ENCODE results near the gene APAF1. TPM values are rescaled to one million over a fixed set of nuclear protein-coding genes. Genes with fewer than 3 reads are reported as not detected.

APAF1 gene
- total and polyA plus RNA-seq, 2 donors (not counting 1 experiment from before 2014, with no cell fraction given) = 9.1 to 36.9 TPM

DNA sequence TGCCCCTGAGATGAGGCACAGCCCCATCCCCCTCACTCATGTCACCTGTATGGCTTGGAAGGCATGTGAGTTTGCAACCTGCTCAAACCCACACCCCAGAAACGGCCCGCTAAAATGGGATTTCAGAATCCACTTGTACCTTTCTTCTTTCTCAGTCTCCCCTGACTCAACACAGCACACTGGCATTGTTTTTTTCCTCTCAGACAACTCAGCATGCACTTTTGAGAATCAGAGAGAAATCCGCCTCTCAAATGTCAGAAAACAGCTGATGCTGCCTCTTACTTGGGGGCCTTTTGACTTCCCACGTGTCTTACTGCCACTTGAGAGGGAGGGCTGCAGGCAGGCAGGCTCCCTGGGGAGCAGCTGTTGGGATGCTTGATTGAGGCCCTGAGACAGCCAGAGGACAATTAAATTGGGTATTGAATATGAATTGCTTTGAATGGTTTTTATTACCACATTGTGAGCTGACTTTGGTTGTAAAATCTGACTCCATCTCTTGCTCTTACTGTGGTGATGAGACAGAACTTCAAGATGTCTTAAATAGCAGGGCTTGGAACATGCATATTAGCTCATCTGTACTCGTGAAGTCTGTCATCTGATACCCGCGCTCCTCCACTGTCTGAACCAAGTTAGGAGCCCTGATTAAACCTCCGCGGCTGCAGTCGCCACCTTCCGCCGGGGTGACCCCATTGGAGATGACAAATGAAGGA, 96.6 kb downstream of the APAF1 start:
- Histone ChIP-seq H4K20me1 (ENCODE audit: control insufficient read depth, insufficient read depth, low read length, poor library complexity, severe bottlenecking) (no peaks in the 10 kb centered on the region), H3K27me3 (replicated peaks in 1 of 4; ENCODE audit: control extremely low read depth in 1 of 4, control insufficient read depth in 3 of 4, insufficient read depth in 4 of 4, low read length in 3 of 4) (peaks cover 0 to 27% (median 11%) of the 10 kb centered on the region in 4 experiments), H3K4me1 (ENCODE audit: control insufficient read depth in 2 of 2, insufficient read depth in 2 of 2, low read length in 2 of 2) (peaks cover 11 to 14% of the 10 kb centered on the region in 2 donors), H3K4me2 (replicated peaks; ENCODE audit: low read depth, low read length, poor library complexity, severe bottlenecking) (no peak overlapping the region), H2AFZ (ENCODE audit: insufficient read depth, low read depth, low read length, poor library complexity, severe bottlenecking) (no peak overlapping the region), H3K36me3 (replicated peaks in 1 of 2; ENCODE audit: control extremely low read depth in 1 of 2, control insufficient read depth in 1 of 2, extremely low read depth in 1 of 2, insufficient read depth in 2 of 2, low read length in 1 of 2) (no peaks in the 10 kb centered on the region), H3K9me3 (ENCODE audit: control extremely low read depth in 1 of 3, control insufficient read depth in 2 of 3, insufficient read depth in 1 of 3, low read length in 2 of 3) (peaks cover 0 to 3% (median 0%) of the 10 kb centered on the region in 3 donors), H3K79me2 (ENCODE audit: control insufficient read depth, insufficient read depth, low read length) (no peaks in the 10 kb centered on the region), H3K4me3 (ENCODE audit: control extremely low read depth in 1 of 5, extremely low read depth in 1 of 5, insufficient read depth in 1 of 5, low read depth in 2 of 5, low read length in 4 of 5) (no peak overlapping the region), H3K27ac (ENCODE audit: low read length in 2 of 2) (no peak overlapping the region), H3K9ac (ENCODE audit: low read length) (no peak overlapping the region)
- Mint-ChIP-seq H3K27ac (no peak overlapping the region), H3K27me3 (peaks cover 22% of the 10 kb centered on the region), H3K9me3 (ENCODE audit: insufficient read depth) (no peaks in the 10 kb centered on the region), H3K4me1 (peaks cover 14% of the 10 kb centered on the region), H3K4me3 (no peak overlapping the region)
- intact Hi-C loops (cut with micrococcal nuclease) = no loop called here
- 55% methylated on average over 8 of the region's 12 CpGs for WGBS (ENCODE audit: insufficient coverage)
- ATAC-seq (ENCODE audit: low read depth) (no peak), DNase-seq (no peak)
- POLR2A ChIA-PET = no interaction called here
- TF ChIP-seq, protein P1, sequence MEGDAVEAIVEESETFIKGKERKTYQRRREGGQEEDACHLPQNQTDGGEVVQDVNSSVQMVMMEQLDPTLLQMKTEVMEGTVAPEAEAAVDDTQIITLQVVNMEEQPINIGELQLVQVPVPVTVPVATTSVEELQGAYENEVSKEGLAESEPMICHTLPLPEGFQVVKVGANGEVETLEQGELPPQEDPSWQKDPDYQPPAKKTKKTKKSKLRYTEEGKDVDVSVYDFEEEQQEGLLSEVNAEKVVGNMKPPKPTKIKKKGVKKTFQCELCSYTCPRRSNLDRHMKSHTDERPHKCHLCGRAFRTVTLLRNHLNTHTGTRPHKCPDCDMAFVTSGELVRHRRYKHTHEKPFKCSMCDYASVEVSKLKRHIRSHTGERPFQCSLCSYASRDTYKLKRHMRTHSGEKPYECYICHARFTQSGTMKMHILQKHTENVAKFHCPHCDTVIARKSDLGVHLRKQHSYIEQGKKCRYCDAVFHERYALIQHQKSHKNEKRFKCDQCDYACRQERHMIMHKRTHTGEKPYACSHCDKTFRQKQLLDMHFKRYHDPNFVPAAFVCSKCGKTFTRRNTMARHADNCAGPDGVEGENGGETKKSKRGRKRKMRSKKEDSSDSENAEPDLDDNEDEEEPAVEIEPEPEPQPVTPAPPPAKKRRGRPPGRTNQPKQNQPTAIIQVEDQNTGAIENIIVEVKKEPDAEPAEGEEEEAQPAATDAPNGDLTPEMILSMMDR (IDR thresholded peaks at IDR 0.05) = no peak
- no peak for TF ChIP-seq EZH2 (IDR thresholded peaks at IDR 0.05; ENCODE audit: borderline replicate concordance, insufficient read depth, low read depth, low read length, poor library complexity, severe bottlenecking)
- CTCF ChIA-PET = interaction anchor here (0.6 kb wide), 1 partner anchor 31 kb away, joined by 3 read pairs; no protein-coding TSS in a partner anchor

DNA sequence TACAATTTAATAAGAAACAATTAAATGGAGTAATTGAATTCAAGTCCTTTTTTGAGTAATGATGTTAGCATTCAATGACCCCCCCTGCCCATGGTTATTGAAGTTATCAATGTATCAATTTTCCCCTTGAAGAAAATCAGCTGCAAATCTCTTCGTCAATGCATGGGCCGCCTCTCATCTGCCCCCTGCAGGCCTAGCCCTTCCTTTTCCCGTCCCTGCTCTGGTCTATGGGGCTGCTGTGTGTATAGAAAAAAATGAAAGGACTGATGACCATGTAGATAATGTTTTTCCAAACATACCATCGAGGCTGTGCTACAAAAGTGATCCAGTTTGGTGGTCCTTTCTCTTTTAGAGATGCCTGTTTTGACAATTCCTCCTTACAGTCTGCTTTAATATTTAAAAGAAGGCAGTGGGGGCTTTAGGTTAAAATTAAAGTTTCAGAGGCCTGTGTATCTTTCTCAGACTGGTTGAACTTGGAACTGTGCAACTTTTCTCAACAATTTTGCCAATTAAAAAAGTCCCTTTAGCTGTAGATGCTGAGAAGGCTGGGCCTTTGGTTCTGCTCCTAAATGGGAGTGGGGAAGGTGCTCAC, 98.4 kb downstream of the APAF1 start:
- H3K4me2 ChIP-seq (replicated peaks; ENCODE audit: low read depth, low read length, poor library complexity, severe bottlenecking) = no peak overlapping the region
- TF ChIP-seq, protein P1 (IDR thresholded peaks at IDR 0.05) = peak; percentile 44
- TF ChIP-seq EZH2 (IDR thresholded peaks at IDR 0.05; ENCODE audit: borderline replicate concordance, insufficient read depth, low read depth, low read length, poor library complexity, severe bottlenecking) = no peak
- Mint-ChIP-seq H3K4me1 (peaks cover 14% of the 10 kb centered on the region), H3K9me3 (ENCODE audit: insufficient read depth) (no peaks in the 10 kb centered on the region), H3K4me3 (no peak overlapping the region), H3K27me3 (peaks cover 35% of the 10 kb centered on the region), H3K27ac (no peak overlapping the region)
- H4K20me1 ChIP-seq (ENCODE audit: control insufficient read depth, insufficient read depth, low read length, poor library complexity, severe bottlenecking) = no peaks in the 10 kb centered on the region
- intact Hi-C loops (cut with micrococcal nuclease) = no loop called here
- H3K4me3 ChIP-seq (ENCODE audit: control extremely low read depth in 1 of 5, extremely low read depth in 1 of 5, insufficient read depth in 1 of 5, low read depth in 2 of 5, low read length in 4 of 5) = no peak overlapping the region
- DNase-seq (peak; percentile 12), ATAC-seq (ENCODE audit: low read depth) (no peak)
- ChIA-PET CTCF (interaction anchor here (1.2 kb wide), 1 partner anchor 10 kb away, joined by 4 read pairs; no protein-coding TSS in a partner anchor), POLR2A (no interaction called here)
- H3K27me3 ChIP-seq (replicated peaks in 1 of 4; ENCODE audit: control extremely low read depth in 1 of 4, control insufficient read depth in 3 of 4, insufficient read depth in 4 of 4, low read length in 3 of 4) = peaks cover 0 to 30% (median 15%) of the 10 kb centered on the region in 4 experiments
- H3K9ac ChIP-seq (ENCODE audit: low read length) = no peak overlapping the region
- peaks cover 11 to 14% of the 10 kb centered on the region in 2 donors for H3K4me1 ChIP-seq (ENCODE audit: control insufficient read depth in 2 of 2, insufficient read depth in 2 of 2, low read length in 2 of 2)
- no CpG with 5 or more reads among the region's 4 CpGs for WGBS (ENCODE audit: insufficient coverage)
- H3K36me3 ChIP-seq (replicated peaks in 1 of 2; ENCODE audit: control extremely low read depth in 1 of 2, control insufficient read depth in 1 of 2, extremely low read depth in 1 of 2, insufficient read depth in 2 of 2, low read length in 1 of 2) = no peaks in the 10 kb centered on the region
- H3K27ac ChIP-seq (ENCODE audit: low read length in 2 of 2) = no peak overlapping the region
- H3K9me3 ChIP-seq (ENCODE audit: control extremely low read depth in 1 of 3, control insufficient read depth in 2 of 3, insufficient read depth in 1 of 3, low read length in 2 of 3) = peaks cover 0 to 3% (median 0%) of the 10 kb centered on the region in 3 donors
- H3K79me2 ChIP-seq (ENCODE audit: control insufficient read depth, insufficient read depth, low read length) = no peaks in the 10 kb centered on the region
- H2AFZ ChIP-seq (ENCODE audit: insufficient read depth, low read depth, low read length, poor library complexity, severe bottlenecking) = no peak overlapping the region
